Astrocyte (in vitro differentiated cells and primary cell): Measurements from ENCODE around the gene FMC1.

Experiments used
- CTCF ChIP-seq: IDR thresholded peaks from 2 replicates; pipeline ENCODE4 v1.5.1; 2011; ENCODE audit warnings: low read depth, mild to moderate bottlenecking, inconsistent platforms, low read length, moderate library complexity; ENCODE audit not compliant: insufficient read depth
- EZH2 ChIP-seq: IDR thresholded peaks from 2 replicates; pipeline ENCODE4 v1.6.1; 2012; ENCODE audit warnings: mild to moderate bottlenecking, low read length, inconsistent platforms; ENCODE audit not compliant: insufficient read depth

GRCh38 chr7:139329119-139329518 lies 12.0 kb upstream of the FMC1 start:
- no peak for TF ChIP-seq CTCF
- no peak for TF ChIP-seq EZH2
